HG02588 (cell line): ENCODE results near the gene CCL25.

Source experiments
- ATAC-seq: cut with Tn5 transposase; IDR thresholded peaks from one replicate; pipeline ENCODE4 v1.9.1; 2021; ENCODE audit warnings: mild to moderate bottlenecking, moderate library complexity; ENCODE audit not compliant: unreplicated experiment

The CCL25 gene

GRCh38 chr19:8109455-8109854, 56.9 kb downstream of the CCL25 start:
- no peak for ATAC-seq

- no peak for ATAC-seq
Observed at GRCh38 chr19:8109890-8110662, 57.5 kb downstream of the CCL25 start.

GRCh38 chr19:8110931-8111330, 58.4 kb downstream of the CCL25 start:
- ATAC-seq, result no peak

DNA sequence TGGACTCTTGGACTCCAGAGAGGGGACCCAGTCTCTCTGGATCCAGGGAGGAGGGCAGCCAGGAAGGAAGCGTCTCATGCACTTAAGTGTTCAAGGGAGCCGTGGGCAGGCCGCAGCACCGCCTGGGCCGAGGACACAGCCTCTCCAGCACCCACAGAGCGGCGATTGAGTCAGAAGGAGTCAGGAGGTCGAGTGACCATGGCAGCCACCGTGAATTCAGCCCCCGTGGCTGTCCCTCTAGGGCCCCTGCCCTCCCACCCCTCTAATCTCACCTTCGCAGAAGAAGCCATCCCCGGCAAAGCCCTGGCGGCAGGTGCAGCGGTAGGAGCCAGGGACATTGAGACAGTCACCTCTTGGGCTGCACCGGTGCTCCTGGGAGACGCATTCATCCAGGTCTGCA, 58.8 kb downstream of the CCL25 start:
- ATAC-seq, result no peak
